Inferior parietal cortex (tissue), 1 donor: ENCODE results near the gene CMTR1.
"Not testable (repeated sequence)": the region's sequence is repeated elsewhere in the genome, so short reads cannot be mapped to it uniquely, and the experiment has no call there.

ENCODE experiments used
- DNase-seq: peaks from one replicate; pipeline ENCODE4 v3.0.0-alpha.2; 2016; ENCODE audit errors: extremely low spot score

CMTR1 gene

GRCh38 chr6:37491830-37492208, 58.8 kb downstream of the CMTR1 start:
- no peak for DNase-seq

GRCh38 chr6:37492236-37492972, 59.4 kb downstream of the CMTR1 start:
- DNase-seq: no peak

GRCh38 chr6:37492991-37493660, 60.1 kb downstream of the CMTR1 start:
- no peak for DNase-seq

- DNase-seq: no peak
Observed at GRCh38 chr6:37493661-37493995, 60.6 kb downstream of the CMTR1 start.

GRCh38 chr6:37495244-37495934, 62.4 kb downstream of the CMTR1 start:
- no peak for DNase-seq

- no peak for DNase-seq
Observed at GRCh38 chr6:37496951-37497885, 64.2 kb downstream of the CMTR1 start.

- DNase-seq: peak; percentile 99
Observed at GRCh38 chr6:37499433-37500293, 66.6 kb downstream of the CMTR1 start, which contains the start of gene CCDC167. Gene CCDC167, minus strand, starts transcription at chr6:37499893. Its CDS starts 30 bp downstream, at chr6:37499863.

- DNase-seq: no peak
Observed at GRCh38 chr6:37500294-37500608, 67.2 kb downstream of the CMTR1 start.

- DNase-seq: not testable (repeated sequence)
Observed at GRCh38 chr6:37500904-37501303, 67.9 kb downstream of the CMTR1 start.

- DNase-seq: no peak
Observed at GRCh38 chr6:37501632-37502491, 68.8 kb downstream of the CMTR1 start.

GRCh38 chr6:37502703-37503291, 69.8 kb downstream of the CMTR1 start:
- no peak for DNase-seq

- no peak for DNase-seq
Observed at GRCh38 chr6:37503309-37503965, 70.4 kb downstream of the CMTR1 start.

- no peak for DNase-seq
Observed at GRCh38 chr6:37504024-37504423, 71.0 kb downstream of the CMTR1 start.

- DNase-seq: no peak
Observed at GRCh38 chr6:37506479-37506878, 73.5 kb downstream of the CMTR1 start.

GRCh38 chr6:37507077-37507476, 74.1 kb downstream of the CMTR1 start:
- no peak for DNase-seq

- no peak for DNase-seq
Observed at GRCh38 chr6:37507690-37508421, 74.8 kb downstream of the CMTR1 start.

- DNase-seq: no peak
Observed at GRCh38 chr6:37511201-37511600, 78.2 kb downstream of the CMTR1 start.

GRCh38 chr6:37511910-37512399, 78.9 kb downstream of the CMTR1 start:
- no peak for DNase-seq
